ENCODE data around the gene CFAP20DC. TPM values are rescaled to one million over a fixed set of nuclear protein-coding genes. Genes with fewer than 3 reads are reported as not detected.

CFAP20DC gene
- total RNA-seq, 1 donor from 2014 or later = 0.57 TPM

DNA sequence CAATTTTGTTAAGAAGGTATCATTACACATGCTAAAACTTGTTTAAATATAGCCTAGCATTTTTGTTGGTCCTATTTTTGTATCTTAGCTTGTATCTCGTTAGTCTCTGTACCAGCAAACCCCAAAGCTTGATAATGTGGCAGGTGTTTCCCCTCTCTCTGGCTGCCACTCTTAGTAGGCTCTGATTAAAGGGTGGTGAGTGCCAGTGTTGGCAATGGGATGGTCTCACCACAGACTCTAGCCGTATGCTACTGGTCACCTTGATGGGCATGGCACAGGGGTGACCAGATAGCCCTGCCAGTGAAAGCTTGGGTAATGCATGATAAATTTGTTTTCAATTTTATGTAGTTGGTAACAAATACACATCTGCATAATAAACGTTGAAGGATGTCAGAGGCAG is 188.3 kb downstream of the CFAP20DC start:
- H3K9me3 ChIP-seq (ENCODE audit: insufficient read depth, low read depth, low read length) = no peaks in the 10 kb centered on the region
- Mint-ChIP-seq H3K36me3 (ENCODE audit: low read depth, unreplicated experiment) (no peaks in the 10 kb centered on the region), H3K4me3 (ENCODE audit: unreplicated experiment) (no peak overlapping the region), H3K27me3 (ENCODE audit: low read depth, unreplicated experiment) (no peaks in the 10 kb centered on the region), H3K27ac (ENCODE audit: unreplicated experiment) (no peak overlapping the region), H3K9me3 (ENCODE audit: unreplicated experiment) (no peaks in the 10 kb centered on the region), H3K4me1 (ENCODE audit: low read depth, unreplicated experiment) (no peaks in the 10 kb centered on the region)
- no peak overlapping the region for H3K27ac ChIP-seq (ENCODE audit: low read depth, low read length)
- H3K4me3 ChIP-seq (ENCODE audit: insufficient read depth, low read depth, low read length) = no peak overlapping the region
- no peak overlapping the region for H2AFZ ChIP-seq (ENCODE audit: low read depth, low read length)
- DNase-seq (ENCODE audit: low read depth) = no peak
- no peaks in the 10 kb centered on the region for H3K79me2 ChIP-seq (ENCODE audit: insufficient read depth, low read length)
- no peak overlapping the region for H3K4me2 ChIP-seq (ENCODE audit: low read length)
- FAIRE-seq = no peak
- H3K9ac ChIP-seq (ENCODE audit: low read length) = no peak overlapping the region
- H4K20me1 ChIP-seq (ENCODE audit: insufficient read depth, low read length) = no peaks in the 10 kb centered on the region
- no peaks in the 10 kb centered on the region for H3K27me3 ChIP-seq (ENCODE audit: insufficient read depth, low read length)
- no peaks in the 10 kb centered on the region for H3K36me3 ChIP-seq (ENCODE audit: insufficient read depth, low read length)
- no peak for TF ChIP-seq EZH2 (IDR thresholded peaks at IDR 0.05; ENCODE audit: insufficient read depth, low read length)
- TF ChIP-seq CTCF (IDR thresholded peaks at IDR 0.05; ENCODE audit: insufficient read depth, low read depth, low read length) = no peak
- no peaks in the 10 kb centered on the region for H3K4me1 ChIP-seq (ENCODE audit: insufficient read depth, low read length)

DNA sequence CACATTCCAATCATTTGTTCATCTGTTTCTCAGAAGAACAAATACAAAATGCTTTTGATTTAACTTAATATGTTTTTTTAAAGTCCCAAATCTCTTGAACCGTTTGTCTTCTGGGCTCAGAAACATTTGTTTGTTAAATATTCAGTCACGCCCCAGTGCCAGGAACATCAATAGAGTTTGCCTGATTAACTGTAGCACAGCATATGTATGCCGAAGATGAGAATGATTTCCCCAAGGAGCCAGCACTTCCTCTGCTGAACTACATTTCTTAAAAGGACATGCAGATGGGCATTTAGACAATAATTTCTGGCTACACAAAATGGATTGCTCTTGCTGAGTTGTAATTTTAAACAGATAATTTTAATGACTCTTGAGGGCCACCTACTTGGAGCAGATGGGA is 191.7 kb downstream of the CFAP20DC start:
- H3K4me2 ChIP-seq (ENCODE audit: low read length) = no peak overlapping the region
- H3K4me1 ChIP-seq (ENCODE audit: insufficient read depth, low read length) = no peaks in the 10 kb centered on the region
- Mint-ChIP-seq H3K27me3 (ENCODE audit: low read depth, unreplicated experiment) (no peaks in the 10 kb centered on the region), H3K4me3 (ENCODE audit: unreplicated experiment) (no peak overlapping the region), H3K4me1 (ENCODE audit: low read depth, unreplicated experiment) (no peaks in the 10 kb centered on the region), H3K27ac (ENCODE audit: unreplicated experiment) (no peak overlapping the region), H3K9me3 (ENCODE audit: unreplicated experiment) (no peaks in the 10 kb centered on the region), H3K36me3 (ENCODE audit: low read depth, unreplicated experiment) (no peaks in the 10 kb centered on the region)
- no peaks in the 10 kb centered on the region for H4K20me1 ChIP-seq (ENCODE audit: insufficient read depth, low read length)
- no peak overlapping the region for H2AFZ ChIP-seq (ENCODE audit: low read depth, low read length)
- H3K4me3 ChIP-seq (ENCODE audit: insufficient read depth, low read depth, low read length) = no peak overlapping the region
- no peaks in the 10 kb centered on the region for H3K27me3 ChIP-seq (ENCODE audit: insufficient read depth, low read length)
- no peaks in the 10 kb centered on the region for H3K36me3 ChIP-seq (ENCODE audit: insufficient read depth, low read length)
- no peak for DNase-seq (ENCODE audit: low read depth)
- H3K79me2 ChIP-seq (ENCODE audit: insufficient read depth, low read length) = no peaks in the 10 kb centered on the region
- TF ChIP-seq CTCF (IDR thresholded peaks at IDR 0.05; ENCODE audit: insufficient read depth, low read depth, low read length) = no peak
- TF ChIP-seq EZH2 (IDR thresholded peaks at IDR 0.05; ENCODE audit: insufficient read depth, low read length) = no peak
- no peak overlapping the region for H3K27ac ChIP-seq (ENCODE audit: low read depth, low read length)
- no peak for FAIRE-seq
- H3K9me3 ChIP-seq (ENCODE audit: insufficient read depth, low read depth, low read length) = no peaks in the 10 kb centered on the region
- no peak overlapping the region for H3K9ac ChIP-seq (ENCODE audit: low read length)

DNA sequence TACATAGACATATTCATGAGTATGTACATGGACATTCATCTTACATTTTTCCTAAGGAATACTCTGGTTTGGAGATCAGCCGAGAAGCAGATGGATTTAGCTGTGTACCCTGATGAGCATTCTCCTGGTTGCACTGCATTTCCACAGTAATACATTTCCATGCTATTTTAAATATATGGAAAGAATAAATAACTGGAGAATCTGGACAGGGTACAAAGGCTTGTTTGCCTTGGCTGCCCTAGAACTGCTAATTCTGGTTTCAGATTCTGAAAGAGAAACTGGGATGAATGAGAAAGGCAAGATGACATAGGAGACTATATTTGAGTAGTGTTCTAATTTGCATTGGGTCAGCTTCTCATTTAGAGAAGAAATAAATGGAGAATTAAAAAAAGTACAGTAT is 192.4 kb downstream of the CFAP20DC start:
- Histone ChIP-seq H3K4me2 (ENCODE audit: low read length) (no peak overlapping the region), H3K27me3 (ENCODE audit: insufficient read depth, low read length) (no peaks in the 10 kb centered on the region), H3K36me3 (ENCODE audit: insufficient read depth, low read length) (no peaks in the 10 kb centered on the region), H3K4me3 (ENCODE audit: insufficient read depth, low read depth, low read length) (no peak overlapping the region), H3K79me2 (ENCODE audit: insufficient read depth, low read length) (no peaks in the 10 kb centered on the region), H3K4me1 (ENCODE audit: insufficient read depth, low read length) (no peaks in the 10 kb centered on the region), H3K9ac (ENCODE audit: low read length) (no peak overlapping the region), H2AFZ (ENCODE audit: low read depth, low read length) (no peak overlapping the region), H3K9me3 (ENCODE audit: insufficient read depth, low read depth, low read length) (no peaks in the 10 kb centered on the region), H3K27ac (ENCODE audit: low read depth, low read length) (no peak overlapping the region), H4K20me1 (ENCODE audit: insufficient read depth, low read length) (no peaks in the 10 kb centered on the region)
- H3K9me3 Mint-ChIP-seq (ENCODE audit: unreplicated experiment) = no peaks in the 10 kb centered on the region
- H3K4me3 Mint-ChIP-seq (ENCODE audit: unreplicated experiment) = no peak overlapping the region
- no peaks in the 10 kb centered on the region for H3K27me3 Mint-ChIP-seq (ENCODE audit: low read depth, unreplicated experiment)
- no peak for TF ChIP-seq CTCF (IDR thresholded peaks at IDR 0.05; ENCODE audit: insufficient read depth, low read depth, low read length)
- no peak for TF ChIP-seq EZH2 (IDR thresholded peaks at IDR 0.05; ENCODE audit: insufficient read depth, low read length)
- FAIRE-seq = no peak
- H3K27ac Mint-ChIP-seq (ENCODE audit: unreplicated experiment) = no peak overlapping the region
- H3K36me3 Mint-ChIP-seq (ENCODE audit: low read depth, unreplicated experiment) = no peaks in the 10 kb centered on the region
- no peaks in the 10 kb centered on the region for H3K4me1 Mint-ChIP-seq (ENCODE audit: low read depth, unreplicated experiment)
- DNase-seq (ENCODE audit: low read depth) = no peak
